B cell (primary cell): Measurements from ENCODE around the gene SLC35D2. TPM values are rescaled to one million over a fixed set of nuclear protein-coding genes. Genes with fewer than 3 reads are reported as not detected.

Experiments
- ATAC-seq: fragments of 200-7000 bp; cut with Tn5 transposase; one replicate; pipeline ENCODE4 v1.10.0; 2021; ENCODE audit warnings: low read depth, mild to moderate bottlenecking, moderate number of reproducible peaks, moderate library complexity
- CTCF ChIA-PET: fragments of 350-600 bp; sonication (Branson Sonifier 250); formaldehyde crosslinking; loops from one replicate; lab custom pipeline; 2021; ENCODE audit warnings: antibody characterized with exemption, inconsistent platforms; lab: Charles Lee
- POLR2A ChIA-PET: fragments of 350-600 bp; sonication (Branson Sonifier 250); formaldehyde crosslinking; loops from one replicate; lab custom pipeline; 2021; ENCODE audit warnings: antibody characterized with exemption; lab: Charles Lee
- DNase-seq: peaks from one replicate; pipeline ENCODE4 v3.0.0; 2013
- H2AFZ ChIP-seq: 2 replicates; pipeline ENCODE4 v1.6.1; 2012; ENCODE audit warnings: mild to moderate bottlenecking, low read depth, low read length; ENCODE audit not compliant: insufficient read depth, poor library complexity, severe bottlenecking
- H3K27ac ChIP-seq, 2 donors: 1 replicate in 1 of 2; 2 replicates in 1 of 2; pipeline ENCODE4 v1.5.1; 2012 to 2013; ENCODE audit warnings: low read length in 2 of 2, mild to moderate bottlenecking in 2 of 2, moderate library complexity in 1 of 2
- H3K27me3 ChIP-seq, 4 experiments: fragments of 200-600 bp in 1 of 4; sonication (generic) in 1 of 4; replicated peaks in 1 of 4; 1 replicate in 2 of 4; 2 replicates in 2 of 4; pipeline versions ENCODE4 v1.6.1 to v1.7.0; 2013 to 2016; ENCODE audit warnings: low read length in 3 of 4, mild to moderate bottlenecking in 2 of 4, mixed read lengths in 1 of 4, moderate library complexity in 1 of 4; ENCODE audit not compliant: insufficient read depth in 4 of 4, control insufficient read depth in 3 of 4; ENCODE audit errors: control extremely low read depth in 1 of 4
- H3K36me3 ChIP-seq, 2 experiments: replicated peaks in 1 of 2; 1 replicate in 1 of 2; 2 replicates in 1 of 2; pipeline versions ENCODE4 v1.6.1 to v1.7.1; 2013; ENCODE audit warnings: low read length in 1 of 2; ENCODE audit not compliant: insufficient read depth in 2 of 2, control insufficient read depth in 1 of 2; ENCODE audit errors: control extremely low read depth in 1 of 2, extremely low read depth in 1 of 2
- H3K4me1 ChIP-seq, 2 donors: fragments of 200-600 bp in 1 of 2; sonication (generic) in 1 of 2; 1 replicate in 1 of 2; 2 replicates in 1 of 2; pipeline versions ENCODE4 v1.5.1 to v1.6.1; 2013 to 2017; ENCODE audit warnings: low read length in 2 of 2; ENCODE audit not compliant: control insufficient read depth in 2 of 2, insufficient read depth in 2 of 2
- H3K4me2 ChIP-seq: replicated peaks from 2 replicates; pipeline ENCODE3; 2012; ENCODE audit warnings: mild to moderate bottlenecking, low read depth, low read length; ENCODE audit not compliant: poor library complexity, severe bottlenecking
- H3K4me3 ChIP-seq, 5 experiments: fragments of 200-600 bp in 1 of 5; sonication (generic) in 1 of 5; 1 replicate in 3 of 5; 2 replicates in 2 of 5; pipeline versions ENCODE4 v1.5.1 to v1.7.0; 2011 to 2016; ENCODE audit warnings: low read length in 4 of 5, mild to moderate bottlenecking in 4 of 5, low read depth in 2 of 5, control low read depth in 1 of 5, moderate library complexity in 1 of 5; ENCODE audit not compliant: insufficient read depth in 1 of 5; ENCODE audit errors: control extremely low read depth in 1 of 5, extremely low read depth in 1 of 5
- H3K79me2 ChIP-seq: fragments of 200-600 bp; sonication (generic); one replicate; pipeline ENCODE4 v1.6.0; 2016; ENCODE audit warnings: low read length; ENCODE audit not compliant: control insufficient read depth, insufficient read depth
- H3K9ac ChIP-seq: fragments of 200-600 bp; sonication (generic); 2 replicates; pipeline ENCODE4 v1.6.1; 2017; ENCODE audit warnings: mild to moderate bottlenecking, low read length, moderate library complexity
- H3K9me3 ChIP-seq, 3 donors: one replicate each; pipeline versions ENCODE4 v1.6.1 to v1.7.1; 2013; ENCODE audit warnings: low read length in 2 of 3; ENCODE audit not compliant: control insufficient read depth in 2 of 3, insufficient read depth in 1 of 3; ENCODE audit errors: control extremely low read depth in 1 of 3
- H4K20me1 ChIP-seq: 2 replicates; pipeline ENCODE4 v1.6.0; 2012; ENCODE audit warnings: mild to moderate bottlenecking, low read length; ENCODE audit not compliant: insufficient read depth, control insufficient read depth, poor library complexity, severe bottlenecking
- H3K27ac Mint-ChIP-seq: one replicate; pipeline ENCODE4 v1.8.0; 2021; ENCODE audit warnings: mixed read lengths
- H3K27me3 Mint-ChIP-seq: one replicate; pipeline ENCODE4 v1.8.0; 2021; ENCODE audit warnings: mixed read lengths
- H3K4me1 Mint-ChIP-seq: one replicate; pipeline ENCODE4 v1.8.0; 2021; ENCODE audit warnings: mixed read lengths
- H3K4me3 Mint-ChIP-seq: one replicate; pipeline ENCODE4 v1.8.0; 2021; ENCODE audit warnings: mixed read lengths
- H3K9me3 Mint-ChIP-seq: one replicate; pipeline ENCODE4 v1.8.0; 2022; ENCODE audit warnings: mixed read lengths; ENCODE audit not compliant: insufficient read depth
- EZH2 ChIP-seq: IDR thresholded peaks from 2 replicates; pipeline ENCODE4 v1.6.1; 2012; ENCODE audit warnings: borderline replicate concordance, low read depth, mild to moderate bottlenecking, moderate library complexity, low read length; ENCODE audit not compliant: insufficient read depth, poor library complexity, severe bottlenecking
- WGBS: methylation state at CpG from one replicate; pipeline ENCODE4 v1.1.5; 2013; ENCODE audit warnings: missing lambda C conversion rate; ENCODE audit not compliant: insufficient coverage; 5-methylcytosine and 5-hydroxymethylcytosine counted together
- intact Hi-C: fragments of 100-400 bp; cut with micrococcal nuclease; formaldehyde crosslinking; loops from one replicate; pipeline ENCODE4 v1.10.0; 2022
- polyA plus RNA-seq: library from polyadenylated mRNA; depleted of rRNA; stranded (reverse); fragments of >200 nt; gene quantifications from 2 replicates; pipeline ENCODE4 v1.2.3, GENCODE V29; 2012
- total RNA-seq, 2 donors: library from RNA; stranded (reverse); fragments of 120-200 nt in 1 of 2; gene quantifications; 1 replicate in 1 of 2; 2 replicates in 1 of 2; pipeline versions ENCODE4 v1.2.3 to v1.2.4, GENCODE V29; 2013 to 2022
- TF ChIP-seq, protein P1 (sequence below): fragments of 200-600 bp; IDR thresholded peaks from one replicate; pipeline ENCODE4 v1.8.0; 2022; ENCODE audit warnings: antibody characterized with exemption, mild to moderate bottlenecking

Gene SLC35D2
- total and polyA plus RNA-seq, 2 donors (not counting 1 experiment from before 2014, with no cell fraction given) = 5.1 to 13.6 TPM

DNA sequence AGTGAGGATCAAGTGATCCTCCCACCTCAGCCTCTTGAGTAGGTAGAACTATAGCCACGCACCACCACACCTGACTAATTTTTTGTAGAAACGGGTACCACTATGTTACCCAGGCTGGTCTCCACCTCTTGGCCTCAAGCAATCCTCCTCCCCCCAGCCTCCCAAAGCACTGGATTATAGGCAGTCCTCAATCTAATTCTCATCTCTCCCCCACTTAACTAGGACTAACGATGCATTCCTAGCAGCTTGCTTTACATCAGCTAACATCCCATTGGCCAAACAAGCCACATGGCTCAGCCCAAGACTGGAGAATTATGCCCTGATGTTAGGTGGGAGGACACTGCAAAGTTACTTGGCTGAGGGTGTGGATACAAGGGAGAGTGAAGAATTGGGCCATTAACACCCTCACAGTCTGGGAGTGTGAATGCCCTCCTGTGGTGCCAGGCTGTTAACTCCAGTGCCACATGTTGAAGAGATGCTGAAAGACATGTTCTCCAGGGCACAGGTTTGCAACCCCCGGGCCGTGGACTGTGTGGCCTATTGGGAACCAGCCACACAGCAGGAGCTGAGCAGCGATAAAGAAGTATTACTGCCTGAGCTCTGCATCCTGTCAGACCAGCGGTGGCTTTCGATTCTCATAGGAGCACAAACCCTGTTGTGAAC lies 39.9 kb upstream of the SLC35D2 start:
- intact Hi-C loops = no loop called here
- H3K4me3 ChIP-seq = no peak overlapping the region
- no peak overlapping the region for H3K4me3 Mint-ChIP-seq
- H3K27me3 Mint-ChIP-seq = peaks cover 3% of the 10 kb centered on the region
- H2AFZ ChIP-seq = no peak overlapping the region
- ChIA-PET POLR2A (no interaction called here), CTCF (interaction anchor here (1.5 kb wide), 1 partner anchor 26 kb away, joined by 4 read pairs; the partner anchor contains the start of gene HABP4)
- H3K9ac ChIP-seq = no peak overlapping the region
- no peak overlapping the region for H3K27ac Mint-ChIP-seq
- no peaks in the 10 kb centered on the region for H3K79me2 ChIP-seq
- TF ChIP-seq, protein P1, sequence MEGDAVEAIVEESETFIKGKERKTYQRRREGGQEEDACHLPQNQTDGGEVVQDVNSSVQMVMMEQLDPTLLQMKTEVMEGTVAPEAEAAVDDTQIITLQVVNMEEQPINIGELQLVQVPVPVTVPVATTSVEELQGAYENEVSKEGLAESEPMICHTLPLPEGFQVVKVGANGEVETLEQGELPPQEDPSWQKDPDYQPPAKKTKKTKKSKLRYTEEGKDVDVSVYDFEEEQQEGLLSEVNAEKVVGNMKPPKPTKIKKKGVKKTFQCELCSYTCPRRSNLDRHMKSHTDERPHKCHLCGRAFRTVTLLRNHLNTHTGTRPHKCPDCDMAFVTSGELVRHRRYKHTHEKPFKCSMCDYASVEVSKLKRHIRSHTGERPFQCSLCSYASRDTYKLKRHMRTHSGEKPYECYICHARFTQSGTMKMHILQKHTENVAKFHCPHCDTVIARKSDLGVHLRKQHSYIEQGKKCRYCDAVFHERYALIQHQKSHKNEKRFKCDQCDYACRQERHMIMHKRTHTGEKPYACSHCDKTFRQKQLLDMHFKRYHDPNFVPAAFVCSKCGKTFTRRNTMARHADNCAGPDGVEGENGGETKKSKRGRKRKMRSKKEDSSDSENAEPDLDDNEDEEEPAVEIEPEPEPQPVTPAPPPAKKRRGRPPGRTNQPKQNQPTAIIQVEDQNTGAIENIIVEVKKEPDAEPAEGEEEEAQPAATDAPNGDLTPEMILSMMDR = no peak
- TF ChIP-seq EZH2 = no peak
- no peaks in the 10 kb centered on the region for H3K9me3 ChIP-seq
- ATAC-seq = no peak
- H3K4me1 ChIP-seq = peaks cover 15 to 22% of the 10 kb centered on the region in 2 donors
- 85% methylated on average over 5 of the region's 8 CpGs for WGBS
- no peaks in the 10 kb centered on the region for H3K9me3 Mint-ChIP-seq
- no peak overlapping the region for H3K4me2 ChIP-seq
- H4K20me1 ChIP-seq = no peaks in the 10 kb centered on the region
- H3K27ac ChIP-seq = no peak overlapping the region
- peaks cover 20% of the 10 kb centered on the region for H3K4me1 Mint-ChIP-seq
- H3K27me3 ChIP-seq = no peaks in the 10 kb centered on the region
- no peak for DNase-seq
- H3K36me3 ChIP-seq = no peaks in the 10 kb centered on the region
